NCI-H2171 treated with DMSO at 0.1 percent for 48 hours (cell line): ENCODE results near the gene KIF4B.
"Not testable (repeated sequence)": the region's sequence is repeated elsewhere in the genome, so short reads cannot be mapped to it uniquely, and the experiment has no call there.

Experiments used
- DNase-seq: peaks from one replicate; lab custom pipeline; 2025; lab: John Stamatoyannopoulos, UW

The KIF4B gene

GRCh38 chr5:155013526-155013925 lies at the start of gene KIF4B:
Gene KIF4B (plus strand): TSS chr5:155013755. CDS start chr5:155013860, 105 bp downstream.
- no peak for DNase-seq

GRCh38 chr5:154966081-154966841 lies 47.3 kb upstream of the KIF4B start:
- DNase-seq: no peak

GRCh38 chr5:154966874-154967273 lies 46.7 kb upstream of the KIF4B start:
- no peak for DNase-seq

- DNase-seq: no peak
Observed at GRCh38 chr5:154967421-154968024, 46.0 kb upstream of the KIF4B start.

- no peak for DNase-seq
Observed at GRCh38 chr5:154968953-154969352, 44.6 kb upstream of the KIF4B start.

- no peak for DNase-seq
Observed at GRCh38 chr5:154970759-154971158, 42.8 kb upstream of the KIF4B start.

GRCh38 chr5:154971501-154971900 lies 42.1 kb upstream of the KIF4B start:
- no peak for DNase-seq

GRCh38 chr5:154972476-154973080 lies 41.0 kb upstream of the KIF4B start:
- DNase-seq: peak; percentile 35

- DNase-seq: not testable (repeated sequence)
Observed at GRCh38 chr5:154976082-154976481, 37.5 kb upstream of the KIF4B start.

GRCh38 chr5:154977409-154977808 lies 36.1 kb upstream of the KIF4B start:
- no peak for DNase-seq

- DNase-seq: not testable (repeated sequence)
Observed at GRCh38 chr5:154978294-154978693, 35.3 kb upstream of the KIF4B start.

- DNase-seq: no peak
Observed at GRCh38 chr5:154984946-154985516, 28.5 kb upstream of the KIF4B start.

GRCh38 chr5:154986151-154986550 lies 27.4 kb upstream of the KIF4B start:
- no peak for DNase-seq

- DNase-seq: no peak
Observed at GRCh38 chr5:154989626-154990025, 23.9 kb upstream of the KIF4B start.

- DNase-seq: no peak
Observed at GRCh38 chr5:154993461-154993860, 20.1 kb upstream of the KIF4B start.

GRCh38 chr5:154995679-154996078 lies 17.9 kb upstream of the KIF4B start:
- DNase-seq: no peak

GRCh38 chr5:154997746-154998145 lies 15.8 kb upstream of the KIF4B start:
- DNase-seq: no peak

- no peak for DNase-seq
Observed at GRCh38 chr5:154999865-155000264, 13.7 kb upstream of the KIF4B start.

GRCh38 chr5:155001523-155001922 lies 12.0 kb upstream of the KIF4B start:
- no peak for DNase-seq

- DNase-seq: not testable (repeated sequence)
Observed at GRCh38 chr5:155002722-155003121, 10.8 kb upstream of the KIF4B start.

- DNase-seq: no peak
Observed at GRCh38 chr5:155004138-155004744, 9.3 kb upstream of the KIF4B start.

GRCh38 chr5:155006265-155006664 lies 7.3 kb upstream of the KIF4B start:
- not testable (repeated sequence) for DNase-seq
